Measurements from ENCODE around the gene LYAR.

Gene LYAR

GRCh38 chr4:4289597-4289940 is 385 bp downstream of the LYAR start:
- TF ChIP-seq POU6F1 (CRISPR knock-in tag; IDR thresholded peaks at IDR 0.05; ENCODE audit: borderline replicate concordance, low read depth): no peak
- TF ChIP-seq SNAI2 (CRISPR knock-in tag; IDR thresholded peaks at IDR 0.05): no peak
- ATAC-seq: peak; percentile 57

GRCh38 chr4:4289055-4289454 is 899 bp downstream of the LYAR start:
- TF ChIP-seq ZFP30 (CRISPR knock-in tag; IDR thresholded peaks at IDR 0.05) (no peak), CSRNP3 (CRISPR knock-in tag; IDR thresholded peaks at IDR 0.05) (no peak), CREB5 (CRISPR knock-in tag; IDR thresholded peaks at IDR 0.05; ENCODE audit: low read depth) (no peak), POU6F1 (CRISPR knock-in tag; IDR thresholded peaks at IDR 0.05; ENCODE audit: borderline replicate concordance, low read depth) (no peak), RARB (CRISPR knock-in tag; IDR thresholded peaks at IDR 0.05) (no peak), ZNF8 (CRISPR knock-in tag; IDR thresholded peaks at IDR 0.05) (no peak), ZNF70 (CRISPR knock-in tag; IDR thresholded peaks at IDR 0.05) (no peak), CSDC2 (CRISPR knock-in tag; IDR thresholded peaks at IDR 0.05) (no peak), GLIS3 (CRISPR knock-in tag; IDR thresholded peaks at IDR 0.05) (no peak), ARNTL (CRISPR knock-in tag; IDR thresholded peaks at IDR 0.05; ENCODE audit: borderline replicate concordance, low read depth) (no peak), ZFP3 (CRISPR knock-in tag; IDR thresholded peaks at IDR 0.05) (no peak), BACH2 (CRISPR knock-in tag; IDR thresholded peaks at IDR 0.05; ENCODE audit: borderline replicate concordance) (no peak), OSR1 (CRISPR knock-in tag; IDR thresholded peaks at IDR 0.05) (no peak), PPARA (CRISPR knock-in tag; IDR thresholded peaks at IDR 0.05; ENCODE audit: borderline replicate concordance) (no peak), SNAI2 (CRISPR knock-in tag; IDR thresholded peaks at IDR 0.05) (no peak), TOX (CRISPR knock-in tag; IDR thresholded peaks at IDR 0.05; ENCODE audit: borderline replicate concordance) (no peak), TSHZ2 (CRISPR knock-in tag; IDR thresholded peaks at IDR 0.05) (no peak), PATZ1 (CRISPR knock-in tag; IDR thresholded peaks at IDR 0.05; ENCODE audit: borderline replicate concordance) (no peak), ISL1 (CRISPR knock-in tag; IDR thresholded peaks at IDR 0.05) (no peak), ZC3H10 (CRISPR knock-in tag; IDR thresholded peaks at IDR 0.05) (no peak)
- no peak; the same call in 2 of the 3 replicates for ATAC-seq

GRCh38 chr4:4288098-4288497 is 1.9 kb downstream of the LYAR start:
- no peak for ATAC-seq
- TF ChIP-seq ZNF70 (CRISPR knock-in tag; IDR thresholded peaks at IDR 0.05) (peak; percentile 91), ARNTL (CRISPR knock-in tag; IDR thresholded peaks at IDR 0.05; ENCODE audit: borderline replicate concordance, low read depth) (no peak), CSRNP3 (CRISPR knock-in tag; IDR thresholded peaks at IDR 0.05) (no peak)
